ENCODE data around the gene CCDC90B. TPM values are rescaled to one million over a fixed set of nuclear protein-coding genes. Genes with fewer than 3 reads are reported as not detected.

The CCDC90B gene
- total and polyA plus RNA-seq, 2 of the 13 experiments (the other 11 are each of a cell fraction or from before 2014, with no cell fraction given) = 17.1 to 46.1 TPM

GRCh38 chr11:83285771-83286528 is at the start of gene CCDC90B (continued):
- TF ChIP-seq FUBP1 (CRISPR knock-in tag; IDR thresholded peaks at IDR 0.05; ENCODE audit: borderline replicate concordance) (no peak), FIP1L1 (IDR thresholded peaks at IDR 0.05; ENCODE audit: borderline replicate concordance, insufficient read depth, low read depth, low read length) (no peak), ZNF777 (CRISPR knock-in tag; IDR thresholded peaks at IDR 0.05) (no peak), PCBP1 (IDR thresholded peaks at IDR 0.05; ENCODE audit: borderline replicate concordance, low read depth, low read length) (0 out of 2 replicates have a peak, but pooled peaks have one; percentile 90), ZGPAT (CRISPR knock-in tag; IDR thresholded peaks at IDR 0.05) (peak; percentile 99), TP53 (CRISPR knock-in tag; conservative IDR thresholded peaks at IDR 0.05) (no peak; the same call in 1 of the 2 replicates), RNF219 (CRISPR knock-in tag; IDR thresholded peaks at IDR 0.05) (no peak), PRDM10 (CRISPR knock-in tag; IDR thresholded peaks at IDR 0.05; ENCODE audit: low read depth) (0 out of 2 replicates have a peak, but pooled peaks have one; percentile 56), SOX13 (IDR thresholded peaks at IDR 0.05) (peak; percentile 21; the same call in 1 of the 2 replicates), SOX13 (CRISPR knock-in tag; conservative IDR thresholded peaks at IDR 0.05 in 1 of 2, IDR thresholded peaks at IDR 0.05 in 1 of 2) (peak in 1 of 2 experiments; percentile 49; a peak in 1 of 4 replicates), ZBTB2 (CRISPR knock-in tag; IDR thresholded peaks at IDR 0.05; ENCODE audit: low read depth) (0 out of 2 replicates have a peak, but pooled peaks have one; percentile 51), KAT8 (CRISPR knock-in tag; IDR thresholded peaks at IDR 0.05) (peak; percentile 90), ZFP90 (CRISPR knock-in tag; IDR thresholded peaks at IDR 0.05; ENCODE audit: borderline replicate concordance) (no peak; the same call in 1 of the 2 replicates), CENPT (CRISPR knock-in tag; IDR thresholded peaks at IDR 0.05; ENCODE audit: low read depth) (no peak), ARNT (IDR thresholded peaks at IDR 0.05) (no peak), ZMYM2 (CRISPR knock-in tag; IDR thresholded peaks at IDR 0.05) (0 out of 2 replicates have a peak, but pooled peaks have one; percentile 35)

Data from HepG2 (cell line).